Measurements from ENCODE around the gene ATP6V1B1.

DNA sequence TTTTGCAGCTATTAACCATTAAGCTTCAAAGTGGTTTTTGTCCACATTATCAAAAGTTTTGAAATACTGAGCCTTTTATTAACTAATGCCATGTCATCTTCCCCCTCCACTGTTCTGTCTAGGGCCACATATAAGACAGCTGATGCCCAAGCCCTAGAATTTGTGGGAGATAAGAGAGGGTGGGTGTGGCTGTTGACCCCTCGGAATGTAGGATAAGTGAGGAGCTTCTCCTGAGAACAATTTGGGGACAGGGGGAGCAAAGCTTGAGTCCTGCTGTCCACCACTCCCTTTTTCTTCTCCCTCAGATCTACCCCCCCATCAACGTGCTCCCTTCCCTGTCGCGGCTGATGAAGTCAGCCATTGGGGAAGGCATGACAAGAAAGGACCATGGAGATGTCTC lies 28.4 kb downstream of the ATP6V1B1 start:
- TF ChIP-seq POLR2AphosphoS5 (IDR thresholded peaks at IDR 0.05; ENCODE audit: borderline replicate concordance, low read depth, low read length), result no peak
- no peak for TF ChIP-seq EZH2 (IDR thresholded peaks at IDR 0.05)
